Endothelial cell of umbilical vein (primary cell): ENCODE results near the gene MYPN. TPM values are rescaled to one million over a fixed set of nuclear protein-coding genes. Genes with fewer than 3 reads are reported as not detected.

Source experiments
- BruUV-seq: library from RNA; stranded (reverse); fragments of 400-500 nt; replicated peaks from 2 replicates; lab custom pipeline; 2021; lab: Mats Ljungman, UMichigan
- CTCF ChIA-PET: fragments of 300-600, 350-600 bp; sonication (Branson Sonifier 250); formaldehyde crosslinking; loops from one replicate; lab custom pipeline; 2021; ENCODE audit warnings: antibody characterized with exemption, inconsistent platforms; lab: Charles Lee
- POLR2A ChIA-PET: fragments of 300-600, 350-600 bp; sonication (Branson Sonifier 250); formaldehyde crosslinking; loops from one replicate; lab custom pipeline; 2021; ENCODE audit warnings: antibody characterized with exemption, inconsistent platforms; lab: Charles Lee
- DNase-seq: peaks from one replicate; pipeline ENCODE4 v3.0.0-alpha.2; 2011; ENCODE audit warnings: low read depth, low spot score
- FAIRE-seq: peaks from 2 replicates; lab custom pipeline; 2011; peaks lifted over from hg19 to GRCh38; lab: Jason Lieb, UNC
- H2AFZ ChIP-seq: 2 replicates; pipeline ENCODE4 v1.6.0; 2012; ENCODE audit warnings: low read depth, low read length, control low read depth, inconsistent platforms
- H3K27ac ChIP-seq: 2 replicates; pipeline ENCODE4 v1.5.1; 2011; ENCODE audit warnings: low read depth, mild to moderate bottlenecking, control low read depth, low read length, moderate library complexity; ENCODE audit not compliant: insufficient read depth
- H3K27me3 ChIP-seq, 2 experiments: 2 replicates each; pipeline versions ENCODE4 v1.6.0 to v1.6.1; 2011; ENCODE audit warnings: low read length in 2 of 2, mixed read lengths in 1 of 2; ENCODE audit not compliant: control insufficient read depth in 2 of 2, insufficient read depth in 2 of 2
- H3K36me3 ChIP-seq, 2 experiments: 2 replicates in 1 of 2; 3 replicates in 1 of 2; pipeline ENCODE4 v1.5.1; 2011; ENCODE audit warnings: low read length in 2 of 2, mild to moderate bottlenecking in 1 of 2, moderate library complexity in 1 of 2; ENCODE audit not compliant: control insufficient read depth in 2 of 2, insufficient read depth in 2 of 2; ENCODE audit errors: extremely low read depth in 1 of 2
- H3K4me1 ChIP-seq: 3 replicates; pipeline ENCODE4 v1.5.1; 2011; ENCODE audit warnings: mild to moderate bottlenecking, low read length; ENCODE audit not compliant: control insufficient read depth, insufficient read depth; ENCODE audit errors: extremely low read depth
- H3K4me2 ChIP-seq: 2 replicates; pipeline ENCODE4 v1.6.1; 2011; ENCODE audit warnings: low read length, control low read depth, mixed read lengths; ENCODE audit not compliant: insufficient read depth
- H3K4me3 ChIP-seq, 3 experiments: fragments of 200-600 bp in 1 of 3; sonication (generic), shearing (Covaris generic) in 1 of 3; replicated peaks in 1 of 3; 2 replicates each; pipeline ENCODE4 v1.5.1; 2011 to 2016; ENCODE audit warnings: control low read depth in 3 of 3, low read length in 3 of 3, mild to moderate bottlenecking in 2 of 3, inconsistent platforms in 1 of 3, low read depth in 1 of 3, moderate library complexity in 1 of 3; ENCODE audit not compliant: insufficient read depth in 1 of 3
- H3K79me2 ChIP-seq: 2 replicates; pipeline ENCODE4 v1.6.0; 2012; ENCODE audit warnings: low read length, inconsistent platforms; ENCODE audit not compliant: control insufficient read depth, insufficient read depth
- H3K9ac ChIP-seq: replicated peaks from 2 replicates; pipeline ENCODE3; 2011; ENCODE audit warnings: low read length, control low read depth; ENCODE audit not compliant: insufficient read depth; ENCODE audit errors: extremely low read depth
- H3K9me1 ChIP-seq: replicated peaks from 3 replicates; pipeline ENCODE4 v1.6.0; 2011; ENCODE audit warnings: mild to moderate bottlenecking, low read length; ENCODE audit not compliant: control insufficient read depth, insufficient read depth; ENCODE audit errors: extremely low read depth
- H3K9me3 ChIP-seq: replicated peaks from 2 replicates; pipeline ENCODE4 v1.5.1; 2012; ENCODE audit warnings: low read length, inconsistent platforms; ENCODE audit not compliant: control insufficient read depth, insufficient read depth
- H4K20me1 ChIP-seq: replicated peaks from 2 replicates; pipeline ENCODE3; 2011; ENCODE audit warnings: mild to moderate bottlenecking, low read length; ENCODE audit not compliant: control insufficient read depth, insufficient read depth; ENCODE audit errors: extremely low read depth
- EZH2 ChIP-seq: IDR thresholded peaks from 2 replicates; pipeline ENCODE4 v1.6.1; 2012; ENCODE audit warnings: borderline replicate concordance, low read depth, mild to moderate bottlenecking, moderate library complexity, low read length, inconsistent platforms; ENCODE audit not compliant: severe bottlenecking
- FOS ChIP-seq: IDR thresholded peaks from 2 replicates; pipeline ENCODE4 v1.6.1; 2011; ENCODE audit warnings: mild to moderate bottlenecking, low read length, moderate library complexity, borderline replicate concordance; ENCODE audit not compliant: insufficient read depth
- GATA2 ChIP-seq: IDR thresholded peaks from 2 replicates; pipeline ENCODE4 v1.7.0; 2011; ENCODE audit warnings: low read depth, mild to moderate bottlenecking, moderate library complexity, mixed read lengths, low read length; ENCODE audit not compliant: insufficient read length, insufficient read depth
- JUN ChIP-seq: IDR thresholded peaks from 2 replicates; pipeline ENCODE4 v1.6.1; 2011; ENCODE audit warnings: borderline replicate concordance, low read depth; ENCODE audit not compliant: insufficient read length, insufficient read depth
- MYC ChIP-seq: IDR thresholded peaks from one replicate; pipeline ENCODE4 v1.6.1; 2011; ENCODE audit warnings: mild to moderate bottlenecking, low read depth, low read length
- POLR2A ChIP-seq: IDR thresholded peaks from 2 replicates; pipeline ENCODE4 v1.6.1; 2012; ENCODE audit warnings: low read depth, mild to moderate bottlenecking, control low read depth, low read length
- POLR2AphosphoS5 ChIP-seq: IDR thresholded peaks from 2 replicates; pipeline ENCODE4 v1.6.1; 2012; ENCODE audit warnings: low read depth, mild to moderate bottlenecking, control low read depth, low read length, moderate library complexity; ENCODE audit not compliant: insufficient read depth
- dilution Hi-C: fragments of 300-500 bp; cut with MboI; formaldehyde crosslinking; loops from one replicate; pipeline ENCODE4 v1.15.0; 2019; ENCODE audit warnings: low sequenced_read_pairs; ENCODE audit not compliant: extremely low pct_ligation_motif_present
- intact Hi-C: fragments of 100-400 bp; cut with micrococcal nuclease; formaldehyde crosslinking; loops from one replicate; pipeline ENCODE4 v1.10.0; 2022
- polyA plus RNA-seq, 4 experiments: library from polyadenylated mRNA; depleted of rRNA in 3 of 4; stranded (reverse) in 3 of 4; unstranded in 1 of 4; fragments of >200 nt; gene quantifications; 2 replicates each; pipeline versions ENCODE4 v1.2.1 to v1.2.3, GENCODE V29; 2011 to 2012; ENCODE audit warnings: missing spikeins in 1 of 4
- total RNA-seq: library from RNA; stranded (reverse); gene quantifications from 2 replicates; pipeline ENCODE4 v1.2.3, GENCODE V29; 2021
- TF ChIP-seq, protein P1 (sequence below), 2 donors: IDR thresholded peaks; 1 replicate in 1 of 2; 2 replicates in 1 of 2; pipeline ENCODE4 v1.5.1; 2011; ENCODE audit warnings: low read length in 2 of 2, mild to moderate bottlenecking in 2 of 2, moderate library complexity in 2 of 2, control low read depth in 1 of 2, inconsistent platforms in 1 of 2, low read depth in 1 of 2; ENCODE audit not compliant: insufficient read depth in 1 of 2; ENCODE audit errors: extremely low read depth in 1 of 2
- TF ChIP-seq, protein P2 (sequence below): IDR thresholded peaks from 2 replicates; pipeline ENCODE4 v1.6.1; 2011; ENCODE audit not compliant: insufficient read depth, insufficient read length

Gene MYPN
- total and polyA plus RNA-seq, 2 donors (not counting 3 experiments of a cell fraction or from before 2014, with no cell fraction given) = 0.01 TPM; not detected in 1

DNA sequence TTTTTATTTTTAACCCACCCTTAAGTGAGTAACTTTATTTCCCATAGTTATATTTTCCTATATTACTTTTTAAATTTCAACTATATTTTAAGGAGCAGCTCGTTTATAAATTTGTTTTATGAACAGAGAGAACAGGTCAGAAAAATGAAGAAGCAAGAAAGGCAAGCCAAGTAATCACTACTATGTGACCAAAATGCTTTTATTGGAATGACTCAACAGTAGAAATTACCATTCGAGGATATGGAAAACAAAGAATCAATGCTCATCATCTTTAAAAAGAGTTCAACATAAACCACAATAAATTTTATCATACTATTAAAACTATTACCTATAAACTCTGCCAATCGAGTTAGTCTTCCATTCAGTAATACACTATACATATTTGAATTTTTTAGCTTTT lies 41.8 kb upstream of the MYPN start:
- Histone ChIP-seq H3K4me2 (no peak overlapping the region), H3K9me1 (no peaks in the 10 kb centered on the region), H3K27me3 (no peaks in the 10 kb centered on the region), H3K9ac (no peak overlapping the region), H4K20me1 (peaks cover 3% of the 10 kb centered on the region), H2AFZ (no peak overlapping the region), H3K9me3 (no peaks in the 10 kb centered on the region), H3K4me1 (peaks cover 17% of the 10 kb centered on the region), H3K36me3 (peaks cover 0 to 7% of the 10 kb centered on the region in 2 experiments), H3K27ac (no peak overlapping the region), H3K4me3 (no peak overlapping the region), H3K79me2 (peaks cover 83% of the 10 kb centered on the region)
- DNase-seq (no peak), FAIRE-seq (no peak)
- CTCF ChIA-PET = interaction anchor here (1.1 to 1.4 kb wide), 2 partner anchors 145 to 212 kb away, joined by 3 to 6 read pairs; no protein-coding TSS in a partner anchor
- POLR2A ChIA-PET = interaction anchor here (1.0 kb wide), 1 partner anchor 76 kb away, joined by 5 read pairs; no protein-coding TSS in a partner anchor
- intact Hi-C loops (no loop called here), dilution Hi-C loops (no loop called here)
- BruUV-seq = no TSS peak
- TF ChIP-seq GATA2 (no peak), EZH2 (no peak), JUN (no peak), POLR2A (no peak), POLR2AphosphoS5 (no peak), FOS (no peak), MYC (no peak)
- TF ChIP-seq, protein P1, sequence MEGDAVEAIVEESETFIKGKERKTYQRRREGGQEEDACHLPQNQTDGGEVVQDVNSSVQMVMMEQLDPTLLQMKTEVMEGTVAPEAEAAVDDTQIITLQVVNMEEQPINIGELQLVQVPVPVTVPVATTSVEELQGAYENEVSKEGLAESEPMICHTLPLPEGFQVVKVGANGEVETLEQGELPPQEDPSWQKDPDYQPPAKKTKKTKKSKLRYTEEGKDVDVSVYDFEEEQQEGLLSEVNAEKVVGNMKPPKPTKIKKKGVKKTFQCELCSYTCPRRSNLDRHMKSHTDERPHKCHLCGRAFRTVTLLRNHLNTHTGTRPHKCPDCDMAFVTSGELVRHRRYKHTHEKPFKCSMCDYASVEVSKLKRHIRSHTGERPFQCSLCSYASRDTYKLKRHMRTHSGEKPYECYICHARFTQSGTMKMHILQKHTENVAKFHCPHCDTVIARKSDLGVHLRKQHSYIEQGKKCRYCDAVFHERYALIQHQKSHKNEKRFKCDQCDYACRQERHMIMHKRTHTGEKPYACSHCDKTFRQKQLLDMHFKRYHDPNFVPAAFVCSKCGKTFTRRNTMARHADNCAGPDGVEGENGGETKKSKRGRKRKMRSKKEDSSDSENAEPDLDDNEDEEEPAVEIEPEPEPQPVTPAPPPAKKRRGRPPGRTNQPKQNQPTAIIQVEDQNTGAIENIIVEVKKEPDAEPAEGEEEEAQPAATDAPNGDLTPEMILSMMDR (IDR thresholded peaks at IDR 0.05; ENCODE audit: extremely low read depth in 1 of 2, insufficient read depth in 1 of 2, low read depth in 1 of 2, low read length in 2 of 2) = no peak
- TF ChIP-seq, protein P2, sequence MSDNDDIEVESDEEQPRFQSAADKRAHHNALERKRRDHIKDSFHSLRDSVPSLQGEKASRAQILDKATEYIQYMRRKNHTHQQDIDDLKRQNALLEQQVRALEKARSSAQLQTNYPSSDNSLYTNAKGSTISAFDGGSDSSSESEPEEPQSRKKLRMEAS = no peak
